ENCODE results near the gene RPS16. TPM values are rescaled to one million over a fixed set of nuclear protein-coding genes. Genes with fewer than 3 reads are reported as not detected.

RPS16 gene
- total and polyA plus RNA-seq, 4 donors = 109 to 1,094 (median 218) TPM

DNA sequence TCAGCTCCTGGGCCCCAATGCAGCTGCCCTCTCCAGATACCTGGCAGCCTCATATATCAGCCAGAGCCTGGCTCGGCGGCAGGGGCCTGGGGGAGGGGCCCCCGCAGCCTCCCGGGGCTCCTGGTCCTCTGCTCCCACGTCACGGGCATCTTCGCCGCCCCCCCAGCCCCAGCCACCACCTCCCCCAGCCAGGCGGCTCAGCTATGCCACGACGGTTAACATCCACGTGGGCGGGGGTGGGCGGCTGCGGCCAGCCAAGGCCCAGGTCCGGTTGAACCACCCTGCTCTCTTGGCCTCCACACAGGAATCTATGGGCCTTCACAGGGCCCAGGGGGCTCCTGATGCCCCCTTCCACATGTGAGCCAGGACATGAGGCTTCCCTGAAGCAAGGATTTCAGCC lies 10.8 kb downstream of the RPS16 start (continued):
- TF ChIP-seq YY1 (IDR thresholded peaks at IDR 0.05) = no peak
- TF ChIP-seq JUND (IDR thresholded peaks at IDR 0.05) = no peak
- TF ChIP-seq SP1 (IDR thresholded peaks at IDR 0.05) = no peak
- no peak for TF ChIP-seq FOXA2 (IDR thresholded peaks at IDR 0.05)
- TF ChIP-seq RAD21 (IDR thresholded peaks at IDR 0.05) = no peak

DNA sequence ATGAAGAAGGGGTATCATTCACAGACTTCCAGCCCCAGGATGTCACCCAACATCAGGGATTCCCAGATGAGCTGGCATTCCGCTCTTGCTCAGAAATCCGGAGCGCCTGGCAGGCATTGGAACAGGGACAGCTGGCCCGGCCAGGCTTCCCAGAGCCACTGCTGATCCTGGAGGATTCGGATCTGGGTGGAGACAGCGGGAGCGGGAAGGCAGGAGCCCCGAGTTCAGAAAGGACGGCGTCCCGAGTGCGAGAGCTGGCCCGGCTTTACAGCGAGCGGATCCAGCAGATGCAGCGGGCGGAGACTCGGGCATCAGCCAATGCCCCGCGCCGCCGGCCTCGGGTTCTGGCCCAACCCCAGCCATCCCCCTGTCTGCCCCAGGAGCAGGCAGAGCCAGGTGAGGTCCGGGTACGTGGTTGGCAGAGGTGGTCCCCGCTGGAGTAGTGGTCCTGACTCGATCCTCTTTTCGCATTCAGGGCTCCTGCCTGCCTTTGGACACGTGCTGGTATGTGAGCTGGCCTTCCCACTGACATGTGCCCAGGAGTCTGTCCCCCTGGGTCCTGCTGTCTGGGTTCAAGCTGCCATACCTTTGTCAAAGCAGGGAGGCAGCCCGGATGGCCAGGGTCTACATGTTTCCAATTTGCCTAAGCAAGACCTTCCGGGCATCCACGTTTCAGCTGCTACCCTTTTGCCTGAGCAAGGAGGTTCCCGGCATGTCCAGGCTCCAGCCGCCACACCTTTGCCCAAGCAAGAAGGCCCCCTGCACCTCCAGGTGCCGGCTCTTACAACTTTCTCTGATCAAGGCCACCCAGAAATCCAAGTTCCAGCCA lies 12.3 kb downstream of the RPS16 start:
- no peaks in the 10 kb centered on the region for H3K27me3 ChIP-seq (ENCODE audit: control insufficient read depth in 4 of 4, insufficient read depth in 4 of 4, low read length in 3 of 4)
- H3K4me3 ChIP-seq (ENCODE audit: low read depth in 1 of 3, low read length in 3 of 3) = no peak overlapping the region
- H3K4me1 ChIP-seq (ENCODE audit: control insufficient read depth in 4 of 4, insufficient read depth in 4 of 4, low read length in 3 of 4) = no peaks in the 10 kb centered on the region
- 94% methylated on average over 35 of the region's 35 CpGs for WGBS
- TF ChIP-seq FOXA1 (IDR thresholded peaks at IDR 0.05) (no peak), REST (IDR thresholded peaks at IDR 0.05) (no peak), TAF1 (conservative IDR thresholded peaks at IDR 0.05) (no peak), MAX (IDR thresholded peaks at IDR 0.05) (no peak), SP1 (IDR thresholded peaks at IDR 0.05) (no peak), EGR1 (IDR thresholded peaks at IDR 0.05; ENCODE audit: low read depth in 2 of 2) (no peak), RXRA (IDR thresholded peaks at IDR 0.05) (no peak), ATF3 (IDR thresholded peaks at IDR 0.05) (no peak), HNF4G (IDR thresholded peaks at IDR 0.05) (no peak), HNF4A (conservative IDR thresholded peaks at IDR 0.05) (no peak), GABPA (IDR thresholded peaks at IDR 0.05 in 1 of 2, conservative IDR thresholded peaks at IDR 0.05 in 1 of 2) (no peak), RAD21 (IDR thresholded peaks at IDR 0.05) (no peak), JUND (IDR thresholded peaks at IDR 0.05) (no peak), NR2F2 (IDR thresholded peaks at IDR 0.05) (no peak), YY1 (IDR thresholded peaks at IDR 0.05) (no peak)
- TF ChIP-seq, protein P1, sequence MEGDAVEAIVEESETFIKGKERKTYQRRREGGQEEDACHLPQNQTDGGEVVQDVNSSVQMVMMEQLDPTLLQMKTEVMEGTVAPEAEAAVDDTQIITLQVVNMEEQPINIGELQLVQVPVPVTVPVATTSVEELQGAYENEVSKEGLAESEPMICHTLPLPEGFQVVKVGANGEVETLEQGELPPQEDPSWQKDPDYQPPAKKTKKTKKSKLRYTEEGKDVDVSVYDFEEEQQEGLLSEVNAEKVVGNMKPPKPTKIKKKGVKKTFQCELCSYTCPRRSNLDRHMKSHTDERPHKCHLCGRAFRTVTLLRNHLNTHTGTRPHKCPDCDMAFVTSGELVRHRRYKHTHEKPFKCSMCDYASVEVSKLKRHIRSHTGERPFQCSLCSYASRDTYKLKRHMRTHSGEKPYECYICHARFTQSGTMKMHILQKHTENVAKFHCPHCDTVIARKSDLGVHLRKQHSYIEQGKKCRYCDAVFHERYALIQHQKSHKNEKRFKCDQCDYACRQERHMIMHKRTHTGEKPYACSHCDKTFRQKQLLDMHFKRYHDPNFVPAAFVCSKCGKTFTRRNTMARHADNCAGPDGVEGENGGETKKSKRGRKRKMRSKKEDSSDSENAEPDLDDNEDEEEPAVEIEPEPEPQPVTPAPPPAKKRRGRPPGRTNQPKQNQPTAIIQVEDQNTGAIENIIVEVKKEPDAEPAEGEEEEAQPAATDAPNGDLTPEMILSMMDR (IDR thresholded peaks at IDR 0.05; ENCODE audit: low read depth, low read length, missing input control) = no peak
- TF ChIP-seq, protein P2, sequence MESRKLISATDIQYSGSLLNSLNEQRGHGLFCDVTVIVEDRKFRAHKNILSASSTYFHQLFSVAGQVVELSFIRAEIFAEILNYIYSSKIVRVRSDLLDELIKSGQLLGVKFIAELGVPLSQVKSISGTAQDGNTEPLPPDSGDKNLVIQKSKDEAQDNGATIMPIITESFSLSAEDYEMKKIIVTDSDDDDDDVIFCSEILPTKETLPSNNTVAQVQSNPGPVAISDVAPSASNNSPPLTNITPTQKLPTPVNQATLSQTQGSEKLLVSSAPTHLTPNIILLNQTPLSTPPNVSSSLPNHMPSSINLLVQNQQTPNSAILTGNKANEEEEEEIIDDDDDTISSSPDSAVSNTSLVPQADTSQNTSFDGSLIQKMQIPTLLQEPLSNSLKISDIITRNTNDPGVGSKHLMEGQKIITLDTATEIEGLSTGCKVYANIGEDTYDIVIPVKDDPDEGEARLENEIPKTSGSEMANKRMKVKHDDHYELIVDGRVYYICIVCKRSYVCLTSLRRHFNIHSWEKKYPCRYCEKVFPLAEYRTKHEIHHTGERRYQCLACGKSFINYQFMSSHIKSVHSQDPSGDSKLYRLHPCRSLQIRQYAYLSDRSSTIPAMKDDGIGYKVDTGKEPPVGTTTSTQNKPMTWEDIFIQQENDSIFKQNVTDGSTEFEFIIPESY (IDR thresholded peaks at IDR 0.05) = no peak
- peaks cover 0 to 2% (median 0%) of the 10 kb centered on the region in 4 donors for H3K36me3 ChIP-seq (ENCODE audit: control insufficient read depth in 4 of 4, insufficient read depth in 3 of 4, low read depth in 1 of 4, low read length in 3 of 4)
- H3K9ac ChIP-seq (ENCODE audit: low read depth in 1 of 2, low read length in 2 of 2) = no peak overlapping the region
- no peak for DNase-seq (ENCODE audit: low spot score)
- H3K9me3 ChIP-seq (ENCODE audit: control insufficient read depth in 4 of 4, low read length in 3 of 4) = no peaks in the 10 kb centered on the region
- no peak overlapping the region for H3K27ac ChIP-seq (ENCODE audit: low read depth in 1 of 2, low read length in 2 of 2)

Data from liver (tissue), 9 donors.